GM12878 (cell line): ENCODE measurements around the gene ASPG.

Experiments used
- JUND ChIP-seq: IDR thresholded peaks from 2 replicates; pipeline ENCODE4 v1.6.1; 2012; ENCODE audit warnings: low read depth, mild to moderate bottlenecking, low read length, improper control_type of control experiment, moderate library complexity
- MAX ChIP-seq: IDR thresholded peaks from 2 replicates; pipeline ENCODE4 v1.6.1; 2012; ENCODE audit warnings: low read depth, low read length, improper control_type of control experiment
- ZNF24 ChIP-seq: fragments of 450-650 bp; IDR thresholded peaks from 2 replicates; pipeline ENCODE4 v1.6.1; 2017; ENCODE audit warnings: antibody characterized with exemption, mild to moderate bottlenecking

- no peak for TF ChIP-seq ZNF24
- no peak for TF ChIP-seq JUND
- no peak for TF ChIP-seq MAX
Observed at GRCh38 chr14:104081951-104082464, 3.5 kb upstream of the ASPG start.
